WERI-Rb-1 (cell line): ENCODE results near the gene UCN.
"Not testable (repeated sequence)": the region's sequence is repeated elsewhere in the genome, so short reads cannot be mapped to it uniquely, and the experiment has no call there.

Source experiments
- DNase-seq: peaks from one replicate; pipeline ENCODE4 v3.0.0-alpha.2; 2020
- H3K27ac ChIP-seq: fragments of 250-450 bp; sonication (Bioruptor Pico); 2 replicates; pipeline ENCODE4 v1.5.1; 2020; ENCODE audit warnings: mild to moderate bottlenecking, moderate library complexity
- H3K27me3 ChIP-seq: fragments of 250-450 bp; sonication (Bioruptor Pico); 2 replicates; pipeline ENCODE4 v1.5.1; 2021; ENCODE audit warnings: mild to moderate bottlenecking, low read depth, moderate library complexity; ENCODE audit not compliant: insufficient read depth, severe bottlenecking
- H3K36me3 ChIP-seq: fragments of 250-450 bp; sonication (Bioruptor Pico); 2 replicates; pipeline ENCODE4 v1.5.1; 2020; ENCODE audit warnings: mild to moderate bottlenecking, moderate library complexity
- H3K4me3 ChIP-seq: 2 replicates; pipeline ENCODE4 v1.5.1; 2011; ENCODE audit warnings: low read depth, mild to moderate bottlenecking, control low read depth, low read length
- H3K9me3 ChIP-seq: fragments of 250-450 bp; sonication (Bioruptor Pico); 2 replicates; pipeline ENCODE4 v1.5.1; 2021; ENCODE audit warnings: mild to moderate bottlenecking, moderate library complexity; ENCODE audit not compliant: severe bottlenecking
- CTCF ChIP-seq: IDR thresholded peaks from 2 replicates; pipeline ENCODE4 v1.5.1; 2011; ENCODE audit warnings: low read depth, mild to moderate bottlenecking, control low read depth, inconsistent platforms, low read length

UCN gene

DNA sequence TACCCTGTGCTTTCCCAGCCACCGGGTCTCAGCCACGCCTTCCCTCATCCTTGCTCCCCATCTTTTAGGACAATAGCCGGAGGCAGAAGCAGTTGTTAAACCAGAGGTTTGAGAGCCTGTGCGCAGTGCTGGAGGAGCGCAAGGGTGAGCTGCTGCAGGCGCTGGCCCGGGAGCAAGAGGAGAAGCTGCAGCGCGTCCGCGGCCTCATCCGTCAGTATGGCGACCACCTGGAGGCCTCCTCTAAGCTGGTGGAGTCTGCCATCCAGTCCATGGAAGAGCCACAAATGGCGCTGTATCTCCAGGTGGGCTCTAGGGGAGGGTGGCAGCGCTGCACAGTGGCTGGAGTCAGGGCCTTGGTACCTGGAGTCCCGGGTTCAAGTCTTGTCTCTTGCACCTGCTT, 2.7 kb downstream of the UCN start:
- no peak overlapping the region for H3K27ac ChIP-seq
- DNase-seq: no peak
- TF ChIP-seq CTCF: no peak
- peaks cover 24% of the 10 kb centered on the region for H3K27me3 ChIP-seq
- no peak overlapping the region for H3K4me3 ChIP-seq
- H3K9me3 ChIP-seq: no peaks in the 10 kb centered on the region
- no peaks in the 10 kb centered on the region for H3K36me3 ChIP-seq

DNA sequence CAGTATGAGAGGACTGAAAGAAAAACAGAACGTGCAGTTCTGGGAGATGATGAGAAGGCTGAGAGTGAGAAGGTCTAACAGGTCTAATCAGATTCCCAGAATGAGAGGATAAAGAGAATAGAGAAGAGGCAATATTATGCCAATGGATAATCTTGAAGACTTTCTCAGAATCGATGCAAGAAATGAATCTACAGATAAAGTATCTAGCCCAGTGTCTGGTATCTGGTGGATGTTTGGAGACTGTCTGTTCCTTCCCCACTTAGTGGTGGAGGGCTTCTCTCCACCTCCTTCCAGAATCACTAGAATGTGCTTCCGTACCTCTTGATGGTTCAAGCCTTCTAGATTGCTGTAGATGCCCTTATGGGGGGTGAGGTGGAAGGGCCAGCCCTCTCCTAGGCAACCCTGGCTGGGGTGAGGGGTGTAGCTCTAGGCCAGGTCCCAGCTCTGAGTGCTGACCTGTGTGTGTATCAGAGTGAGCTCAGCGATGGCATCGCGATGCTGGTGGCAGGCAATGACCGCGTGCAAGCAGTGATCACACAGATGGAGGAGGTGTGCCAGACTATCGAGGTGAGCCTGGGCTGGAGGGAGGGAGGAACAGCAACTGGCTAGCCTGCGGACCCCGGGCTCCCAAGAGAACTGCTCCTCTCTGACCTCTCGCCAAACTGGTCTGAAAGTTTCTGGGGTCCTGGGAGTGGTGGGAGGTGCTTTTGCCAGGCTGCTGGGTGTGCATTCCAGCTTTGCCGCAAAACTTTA, 3.6 kb downstream of the UCN start:
- Histone ChIP-seq H3K9me3 (no peaks in the 10 kb centered on the region), H3K27ac (no peak overlapping the region), H3K27me3 (peaks cover 24% of the 10 kb centered on the region), H3K36me3 (no peaks in the 10 kb centered on the region), H3K4me3 (no peak overlapping the region)
- no peak for TF ChIP-seq CTCF
- no peak for DNase-seq

DNA sequence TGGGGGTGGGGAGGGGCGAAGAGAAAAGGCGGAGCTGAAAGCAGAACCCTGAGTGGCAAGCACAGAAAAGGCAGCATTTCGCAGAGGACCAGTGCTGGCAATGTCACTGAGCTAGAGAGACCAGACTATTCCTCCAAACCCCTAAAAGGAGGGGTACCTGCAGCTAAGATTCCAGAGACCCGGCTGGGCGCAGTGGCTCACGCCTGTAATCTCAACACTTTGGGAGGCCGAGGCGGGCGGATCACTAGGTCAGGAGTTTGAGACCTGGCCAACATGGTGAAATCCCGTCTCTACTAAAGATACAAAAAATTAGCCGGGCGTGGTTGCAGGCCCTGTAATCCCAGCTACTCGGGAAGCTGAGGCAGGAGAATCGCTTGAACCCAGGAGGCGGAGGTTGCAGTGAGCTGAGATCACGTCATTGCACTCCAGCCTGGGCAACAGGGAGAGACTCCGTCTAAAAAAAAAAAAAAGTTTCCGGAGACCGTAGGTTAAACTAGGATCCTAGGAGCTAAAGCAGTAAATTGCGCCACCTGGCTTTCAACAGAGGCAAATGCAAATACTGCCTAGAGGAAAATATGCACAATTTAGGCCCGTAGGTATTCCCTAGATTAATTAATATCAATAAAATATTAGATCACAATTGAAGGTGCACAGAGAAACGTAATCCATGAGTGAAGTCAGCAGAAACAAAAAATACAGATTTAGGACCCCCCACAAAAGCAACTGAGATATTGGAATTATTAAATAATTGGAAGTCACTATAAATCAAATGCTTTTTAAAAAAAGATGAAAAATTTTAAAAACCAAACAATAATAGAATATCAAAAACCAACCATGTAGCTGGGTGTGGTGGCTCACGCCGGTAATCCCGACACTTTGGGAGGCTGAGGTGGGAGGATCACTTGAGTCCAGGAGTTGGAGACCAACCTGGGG, 4.9 kb downstream of the UCN start:
- TF ChIP-seq CTCF: peak; percentile 71
- H3K4me3 ChIP-seq: peak overlapping the region; percentile 44
- H3K27ac ChIP-seq: no peak overlapping the region
- H3K36me3 ChIP-seq: no peaks in the 10 kb centered on the region
- peaks cover 22% of the 10 kb centered on the region for H3K27me3 ChIP-seq
- DNase-seq: peak; percentile 69
- no peaks in the 10 kb centered on the region for H3K9me3 ChIP-seq

DNA sequence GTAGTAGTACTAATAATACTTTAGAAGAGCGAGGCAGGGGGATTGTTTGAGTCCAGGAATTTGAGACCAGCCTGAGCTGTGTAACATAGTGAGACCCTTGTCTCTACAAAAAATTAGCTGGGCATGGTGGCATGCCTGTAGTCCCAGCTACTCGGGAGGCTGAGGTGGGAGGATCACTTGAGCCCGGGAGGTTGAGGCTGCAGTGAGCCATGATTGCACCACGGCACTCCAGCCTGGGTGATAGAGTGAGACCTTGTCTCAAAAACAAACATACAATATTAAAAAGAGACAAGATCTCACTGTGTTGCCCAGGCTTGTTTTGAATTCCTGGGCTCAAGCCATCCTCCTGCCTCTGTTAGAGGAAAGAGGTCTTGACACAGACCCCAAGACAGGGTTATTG, 7.6 kb downstream of the UCN start:
- H3K4me3 ChIP-seq, H3K9me3 ChIP-seq, DNase-seq, H3K27ac ChIP-seq, H3K27me3 ChIP-seq, H3K36me3 ChIP-seq: not testable (repeated sequence)

DNA sequence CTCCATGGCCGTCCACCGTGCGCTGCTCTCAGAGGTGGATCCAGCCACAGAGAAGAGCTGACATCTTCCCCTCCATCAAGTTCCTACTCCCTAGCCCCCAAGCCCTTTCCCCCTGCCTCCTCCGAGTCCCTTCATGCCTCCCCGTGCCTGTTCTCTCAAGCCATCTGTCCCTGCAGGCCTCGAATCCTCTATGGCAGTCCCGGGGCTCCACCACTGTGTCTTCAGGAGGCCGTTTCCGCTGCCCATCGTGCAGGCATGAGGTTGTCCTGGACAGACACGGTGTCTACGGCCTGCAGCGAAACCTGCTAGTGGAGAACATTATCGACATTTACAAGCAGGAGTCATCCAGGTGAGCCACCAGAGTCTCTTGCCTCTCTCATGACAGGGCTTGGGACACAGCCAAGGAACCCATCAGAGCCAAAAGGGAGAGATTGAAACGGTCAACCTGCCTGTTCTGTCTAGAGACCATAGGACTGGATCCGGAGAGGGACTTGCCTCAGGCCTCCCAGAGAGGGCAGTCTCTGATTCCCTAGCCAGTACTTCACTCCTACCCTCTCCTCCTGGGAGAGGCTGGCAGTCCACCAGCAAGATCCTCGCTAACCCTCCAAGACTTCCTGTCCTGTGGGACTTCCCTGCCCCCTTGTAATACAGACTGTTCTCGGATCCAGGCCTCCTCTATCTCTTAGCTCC, 9.7 kb downstream of the UCN start:
- no peak overlapping the region for H3K4me3 ChIP-seq
- H3K9me3 ChIP-seq: no peaks in the 10 kb centered on the region
- TF ChIP-seq CTCF: no peak
- no peak for DNase-seq
- H3K27ac ChIP-seq: no peak overlapping the region
- H3K27me3 ChIP-seq: no peaks in the 10 kb centered on the region
- H3K36me3 ChIP-seq: no peaks in the 10 kb centered on the region

- Histone ChIP-seq H3K9me3 (no peaks in the 10 kb centered on the region), H3K4me3 (no peak overlapping the region), H3K27ac (no peak overlapping the region), H3K27me3 (no peaks in the 10 kb centered on the region), H3K36me3 (no peaks in the 10 kb centered on the region)
- no peak for DNase-seq
- no peak for TF ChIP-seq CTCF
Measured at GRCh38 chr2:27297195-27297594, 11.1 kb downstream of the UCN start.
